Heart left ventricle (tissue), 13 donors: ENCODE results near the gene UBQLN1.

ENCODE experiments used
- POLR2A ChIP-seq, 2 donors: fragments of 450-650 bp; IDR thresholded peaks; one replicate each; pipeline ENCODE4 v1.6.1; 2017; ENCODE audit warnings: antibody characterized with exemption in 2 of 2, mild to moderate bottlenecking in 2 of 2, moderate library complexity in 2 of 2
- TF ChIP-seq, protein P1 (sequence below), 12 donors: fragments of 200-600 bp; sonication (generic) in 4 of 12; IDR thresholded peaks; one replicate each; pipeline versions ENCODE4 v1.5.0 to v1.8.0; 2018 to 2022; ENCODE audit warnings: antibody characterized with exemption in 12 of 12, mild to moderate bottlenecking in 5 of 12
- donor health status: ischemic (EF 13 %, LVEDD 7.1; RV severe dilation, severe dysfunction).
- donor health status: DM: no; HTN: yes; CAD: no.
- donor health status: DM: no; HTN: no; CAD: no.
- donor health status: ischemic (EF 25% LVEDD 6.9; RV normal size, moderate dysfunction).
- donor health status: ischemic (EF 25% LVEDD 5.7; RV mildly dilated, moderate dysfunction).
- donor health status: ischemic (EF 35%, LVEDD 5.7; RV mildly dilated, moderate dysfunction).
- donor health status: nonischemic (EF 11% LVEDD 7.7; RV severe dilation, severe dysfunction).
- donor health status: DM: yes; HTN: yes; CAD: no.
- donor health status: PGD.
- donor health status: ischemic (EF 29% LVEDD 5.4; RV normal size, mild dysfunction).
- donor health status: nonischemic (EF 23%, LVEDD 6.1; RV moderate dilation, normal function).

DNA sequence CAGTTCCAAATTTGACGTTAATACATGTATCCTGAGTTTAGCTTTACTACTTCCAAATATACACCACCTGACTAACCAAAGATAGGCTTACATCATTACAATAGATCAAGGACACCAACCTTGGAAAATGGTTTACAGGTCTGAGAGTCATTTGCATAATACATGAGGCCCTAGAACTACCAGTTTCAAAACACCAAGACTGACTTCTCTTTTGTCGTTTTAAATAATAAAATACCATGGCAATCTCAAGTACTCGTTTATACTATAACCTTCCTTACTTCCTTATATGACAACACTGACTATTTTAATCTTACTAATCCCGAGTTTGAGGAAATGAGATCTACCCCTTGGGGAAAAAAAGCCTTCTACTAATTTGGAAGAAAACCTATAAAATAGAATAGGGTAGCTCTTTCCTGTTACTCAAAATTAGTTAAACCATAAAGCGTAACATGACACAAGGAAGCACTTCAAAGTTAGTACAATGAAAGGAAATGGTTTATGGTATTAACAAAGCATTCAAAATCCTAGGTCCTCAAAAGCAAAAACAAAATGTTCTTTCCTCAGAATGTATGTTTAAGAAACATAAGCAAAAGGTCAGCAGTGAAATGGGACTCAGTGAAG lies 42.1 kb downstream of the UBQLN1 start:
- TF ChIP-seq, protein P1, sequence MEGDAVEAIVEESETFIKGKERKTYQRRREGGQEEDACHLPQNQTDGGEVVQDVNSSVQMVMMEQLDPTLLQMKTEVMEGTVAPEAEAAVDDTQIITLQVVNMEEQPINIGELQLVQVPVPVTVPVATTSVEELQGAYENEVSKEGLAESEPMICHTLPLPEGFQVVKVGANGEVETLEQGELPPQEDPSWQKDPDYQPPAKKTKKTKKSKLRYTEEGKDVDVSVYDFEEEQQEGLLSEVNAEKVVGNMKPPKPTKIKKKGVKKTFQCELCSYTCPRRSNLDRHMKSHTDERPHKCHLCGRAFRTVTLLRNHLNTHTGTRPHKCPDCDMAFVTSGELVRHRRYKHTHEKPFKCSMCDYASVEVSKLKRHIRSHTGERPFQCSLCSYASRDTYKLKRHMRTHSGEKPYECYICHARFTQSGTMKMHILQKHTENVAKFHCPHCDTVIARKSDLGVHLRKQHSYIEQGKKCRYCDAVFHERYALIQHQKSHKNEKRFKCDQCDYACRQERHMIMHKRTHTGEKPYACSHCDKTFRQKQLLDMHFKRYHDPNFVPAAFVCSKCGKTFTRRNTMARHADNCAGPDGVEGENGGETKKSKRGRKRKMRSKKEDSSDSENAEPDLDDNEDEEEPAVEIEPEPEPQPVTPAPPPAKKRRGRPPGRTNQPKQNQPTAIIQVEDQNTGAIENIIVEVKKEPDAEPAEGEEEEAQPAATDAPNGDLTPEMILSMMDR (IDR thresholded peaks at IDR 0.05): no peak
- no peak for TF ChIP-seq POLR2A (IDR thresholded peaks at IDR 0.05)
